Measurements from ENCODE around the gene FOXP2. TPM values are rescaled to one million over a fixed set of nuclear protein-coding genes. Genes with fewer than 3 reads are reported as not detected.

The FOXP2 gene
- total and polyA plus RNA-seq, 2 of the 4 experiments (the other 2 are of a cell fraction) = 0.89 to 1.1 TPM

- H3K14ac ChIP-seq (replicated peaks; ENCODE audit: low read depth, low read length) = no peak overlapping the region
- no peak overlapping the region for H2BK15ac ChIP-seq (ENCODE audit: low read depth, low read length)
- no peak overlapping the region for H4K5ac ChIP-seq (ENCODE audit: low read depth, low read length)
- no peak for TF ChIP-seq POLR2A (IDR thresholded peaks at IDR 0.05; ENCODE audit: low read depth, low read length)
- TF ChIP-seq, protein P1, sequence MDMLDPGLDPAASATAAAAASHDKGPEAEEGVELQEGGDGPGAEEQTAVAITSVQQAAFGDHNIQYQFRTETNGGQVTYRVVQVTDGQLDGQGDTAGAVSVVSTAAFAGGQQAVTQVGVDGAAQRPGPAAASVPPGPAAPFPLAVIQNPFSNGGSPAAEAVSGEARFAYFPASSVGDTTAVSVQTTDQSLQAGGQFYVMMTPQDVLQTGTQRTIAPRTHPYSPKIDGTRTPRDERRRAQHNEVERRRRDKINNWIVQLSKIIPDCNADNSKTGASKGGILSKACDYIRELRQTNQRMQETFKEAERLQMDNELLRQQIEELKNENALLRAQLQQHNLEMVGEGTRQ (IDR thresholded peaks at IDR 0.05; ENCODE audit: low read depth, low read length) = no peak
- no peak for TF ChIP-seq CTCF (conservative IDR thresholded peaks at IDR 0.05; ENCODE audit: low read depth, low read length)
- TF ChIP-seq CHD1 (IDR thresholded peaks at IDR 0.05; ENCODE audit: low read depth, low read length) = no peak
- TF ChIP-seq NFE2L2 (IDR thresholded peaks at IDR 0.05; ENCODE audit: low read depth, low read length) = no peak
- TF ChIP-seq, protein P2, sequence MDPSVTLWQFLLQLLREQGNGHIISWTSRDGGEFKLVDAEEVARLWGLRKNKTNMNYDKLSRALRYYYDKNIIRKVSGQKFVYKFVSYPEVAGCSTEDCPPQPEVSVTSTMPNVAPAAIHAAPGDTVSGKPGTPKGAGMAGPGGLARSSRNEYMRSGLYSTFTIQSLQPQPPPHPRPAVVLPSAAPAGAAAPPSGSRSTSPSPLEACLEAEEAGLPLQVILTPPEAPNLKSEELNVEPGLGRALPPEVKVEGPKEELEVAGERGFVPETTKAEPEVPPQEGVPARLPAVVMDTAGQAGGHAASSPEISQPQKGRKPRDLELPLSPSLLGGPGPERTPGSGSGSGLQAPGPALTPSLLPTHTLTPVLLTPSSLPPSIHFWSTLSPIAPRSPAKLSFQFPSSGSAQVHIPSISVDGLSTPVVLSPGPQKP (IDR thresholded peaks at IDR 0.05; ENCODE audit: borderline replicate concordance, low read depth, low read length) = no peak
- no peak for TF ChIP-seq MXI1 (IDR thresholded peaks at IDR 0.05; ENCODE audit: borderline replicate concordance, low read depth, low read length)
- no peak for TF ChIP-seq BHLHE40 (IDR thresholded peaks at IDR 0.05; ENCODE audit: low read depth, low read length)
- TF ChIP-seq MAZ (IDR thresholded peaks at IDR 0.05; ENCODE audit: borderline replicate concordance, low read depth, low read length) = no peak
- TF ChIP-seq CEBPB (IDR thresholded peaks at IDR 0.05; ENCODE audit: low read depth, low read length) = no peak
- no peak for TF ChIP-seq RFX5 (IDR thresholded peaks at IDR 0.05; ENCODE audit: low read depth, low read length)
- TF ChIP-seq MAFK (IDR thresholded peaks at IDR 0.05; ENCODE audit: low read depth, low read length) = no peak
- TF ChIP-seq FOS (IDR thresholded peaks at IDR 0.05; ENCODE audit: low read depth, low read length) = no peak
- no peak for TF ChIP-seq RCOR1 (IDR thresholded peaks at IDR 0.05; ENCODE audit: insufficient replicate concordance, low read length)
- no peak for TF ChIP-seq SMC3 (IDR thresholded peaks at IDR 0.05; ENCODE audit: low read depth, low read length)
- no peak for TF ChIP-seq RAD21 (IDR thresholded peaks at IDR 0.05; ENCODE audit: low read length)
- dilution Hi-C loops (cut with HindIII; ENCODE audit: low sequenced_read_pairs, unreplicated experiment) (no loop called here), in situ Hi-C loops (cut with MboI; ENCODE audit: low sequenced_read_pairs) (no loop called here), intact Hi-C loops (cut with micrococcal nuclease) (no loop called here)
- H3K27me3 ChIP-seq (ENCODE audit: control insufficient read depth, insufficient read depth, low read length) = no peaks in the 10 kb centered on the region
- ChIA-PET CTCF (no interaction called here), POLR2A (ENCODE audit: unreplicated experiment) (no interaction called here)
- BruUV-seq (replicated peaks) = no TSS peak
- DNase-seq = no peak
- no CpG with 5 or more reads among the region's 4 CpGs for WGBS, 2 experiments (ENCODE audit: extremely low coverage in 2 of 2, insufficient read length in 1 of 2)
- no peak overlapping the region for H2BK20ac ChIP-seq (ENCODE audit: low read depth, low read length)
- no peak overlapping the region for H2AFZ ChIP-seq (replicated peaks; ENCODE audit: low read length, poor library complexity)
- no peak overlapping the region for H3K56ac ChIP-seq (ENCODE audit: extremely low read depth, insufficient read depth, low read length)
- H2AK5ac ChIP-seq (ENCODE audit: low read depth, low read length) = no peak overlapping the region
- no peak overlapping the region for H2BK120ac ChIP-seq (ENCODE audit: low read depth, low read length)
- no peak overlapping the region for H3K23ac ChIP-seq (ENCODE audit: low read depth, low read length)
- no peak overlapping the region for H3K4ac ChIP-seq (ENCODE audit: low read depth, low read length)
- no peak overlapping the region for H2AK9ac ChIP-seq (replicated peaks; ENCODE audit: low read depth, low read length, poor library complexity)
- ATAC-seq (ENCODE audit: low read depth) = no peak
- H3K4me2 ChIP-seq (ENCODE audit: low read depth, low read length) = no peak overlapping the region
- no peak overlapping the region for H3K27ac ChIP-seq (ENCODE audit: insufficient read depth, low read length)
- no peaks in the 10 kb centered on the region for H3K79me1 ChIP-seq (ENCODE audit: low read depth in 1 of 2, low read length in 2 of 2)
- no peaks in the 10 kb centered on the region for H3K36me3 ChIP-seq (ENCODE audit: control insufficient read depth, insufficient read depth, low read length)
- no peak overlapping the region for H3K9ac ChIP-seq (ENCODE audit: low read depth, low read length)
- no peaks in the 10 kb centered on the region for H4K20me1 ChIP-seq (ENCODE audit: insufficient read depth, low read length)
- no peak overlapping the region for H3K18ac ChIP-seq (ENCODE audit: low read depth, low read length)
- no peak overlapping the region for H3K4me3 ChIP-seq (ENCODE audit: insufficient read depth, low read depth, low read length)
- no peaks in the 10 kb centered on the region for H3K4me1 ChIP-seq (ENCODE audit: control insufficient read depth, insufficient read depth, low read length)
- H4K8ac ChIP-seq (ENCODE audit: low read depth in 2 of 2, low read length in 2 of 2) = no peak overlapping the region
- no peak overlapping the region for H4K91ac ChIP-seq (ENCODE audit: insufficient read depth, low read depth, low read length)
- H3K9me3 ChIP-seq (ENCODE audit: control insufficient read depth, insufficient read depth, low read length) = no peaks in the 10 kb centered on the region
- H2BK5ac ChIP-seq (ENCODE audit: low read depth, low read length, poor library complexity, severe bottlenecking) = no peak overlapping the region
- no peaks in the 10 kb centered on the region for H3K9me1 ChIP-seq (ENCODE audit: insufficient read depth, low read length)
Measured at GRCh38 chr7:114598946-114599345, 184.3 kb downstream of the FOXP2 start.

Data from IMR-90 (cell line).